Stimulated activated naive B cell treated with anti-CD40 and anti-IgM and Interleukin-4, amounts not matched to agents 10 μg/mL and 1 μg/mL and 100 μg/mL, for 72 hours (primary cell): Measurements from ENCODE around the gene DUSP16.

Source experiments
- ATAC-seq, 2 donors: fragments of 150-1000 bp; cut with Tn5 transposase; replicated peaks; 2 replicates each; pipeline ENCODE4 v1.10.0; 2021; ENCODE audit warnings: moderate library complexity in 1 of 2
- DNase-seq: peaks from one replicate; pipeline ENCODE4 v3.0.0; 2021
- H3K27ac Mint-ChIP-seq: one replicate; pipeline ENCODE4 v1.8.0; 2022; ENCODE audit warnings: mild to moderate bottlenecking, mixed read lengths
- H3K27me3 Mint-ChIP-seq, 2 donors: one replicate each; pipeline ENCODE4 v1.8.0; 2022; ENCODE audit warnings: mixed read lengths in 2 of 2
- H3K36me3 Mint-ChIP-seq, 2 donors: one replicate each; pipeline ENCODE4 v1.8.0; 2022; ENCODE audit warnings: mixed read lengths in 2 of 2, mild to moderate bottlenecking in 1 of 2
- H3K4me1 Mint-ChIP-seq, 2 donors: one replicate each; pipeline ENCODE4 v1.8.0; 2022; ENCODE audit warnings: mixed read lengths in 2 of 2, mild to moderate bottlenecking in 1 of 2
- H3K4me3 Mint-ChIP-seq, 2 donors: one replicate each; pipeline ENCODE4 v1.8.0; 2022; ENCODE audit warnings: mild to moderate bottlenecking in 2 of 2, mixed read lengths in 2 of 2, moderate library complexity in 1 of 2
- H3K9me3 Mint-ChIP-seq, 2 donors: one replicate each; pipeline ENCODE4 v1.8.0; 2022; ENCODE audit warnings: mixed read lengths in 2 of 2, mild to moderate bottlenecking in 1 of 2

DUSP16 gene

DNA sequence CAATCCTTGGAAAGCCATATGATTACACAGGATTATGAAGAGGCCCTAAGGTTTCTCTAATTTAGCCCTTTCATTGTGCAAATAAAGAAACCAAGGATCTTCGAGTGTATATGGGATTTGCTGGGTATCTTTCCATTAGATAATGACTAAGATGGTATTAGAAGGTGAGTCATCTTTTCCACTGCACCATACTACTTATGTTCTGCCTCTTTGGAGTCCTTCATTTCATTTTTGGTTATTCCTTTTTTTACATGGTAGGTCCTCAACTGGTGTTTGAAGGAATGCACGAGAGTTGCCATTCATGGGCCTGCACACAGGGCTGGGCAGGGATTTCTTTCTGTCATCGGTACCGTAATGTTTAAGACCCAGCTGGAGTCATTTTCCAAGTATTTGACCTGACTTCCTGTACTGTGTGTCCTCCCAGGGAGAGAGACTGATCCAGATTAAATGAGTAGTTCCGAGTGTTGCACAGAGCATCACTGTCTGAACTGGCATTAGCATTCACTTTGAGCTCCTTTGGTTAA, 120.1 kb downstream of the DUSP16 start:
- no peaks in the 10 kb centered on the region for H3K27me3 Mint-ChIP-seq
- ATAC-seq (no peak), DNase-seq (no peak)
- H3K4me1 Mint-ChIP-seq: peaks cover 11% of the 10 kb centered on the region in 2 donors
- H3K9me3 Mint-ChIP-seq: no peaks in the 10 kb centered on the region
- no peak overlapping the region for H3K4me3 Mint-ChIP-seq
- H3K27ac Mint-ChIP-seq: no peak overlapping the region
- H3K36me3 Mint-ChIP-seq: peaks cover 19 to 24% of the 10 kb centered on the region in 2 donors

DNA sequence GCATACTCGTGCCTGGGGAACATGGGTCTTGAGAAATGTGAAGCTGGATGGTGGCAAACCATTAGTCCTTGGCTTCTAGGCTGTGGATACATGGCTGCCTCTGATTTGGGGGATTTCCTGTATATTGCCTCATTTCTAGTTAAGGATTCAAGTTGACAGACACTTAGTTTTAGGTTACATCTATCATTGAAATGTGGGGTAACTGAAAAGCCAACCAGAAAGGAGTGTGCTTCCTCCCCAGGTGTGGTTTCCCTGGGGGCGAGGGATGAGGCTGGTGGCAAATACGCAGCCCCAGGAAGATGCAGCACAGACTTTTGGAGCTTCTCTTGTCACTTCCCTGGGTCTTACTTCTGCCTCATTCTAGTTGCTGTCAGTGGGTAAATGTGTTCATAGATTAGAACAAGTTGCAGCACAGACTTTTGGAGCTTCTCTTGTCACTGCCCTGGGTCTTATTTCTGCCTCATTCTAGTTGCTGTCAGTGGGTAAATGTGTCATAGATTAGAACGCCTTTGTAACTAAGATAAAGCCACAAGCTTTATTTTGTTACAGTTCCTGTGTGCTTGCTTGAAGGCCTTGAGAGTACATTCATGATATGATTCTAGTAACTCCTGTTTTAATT, 120.7 kb downstream of the DUSP16 start:
- no peak for DNase-seq
- H3K36me3 Mint-ChIP-seq: peaks cover 23 to 26% of the 10 kb centered on the region in 2 donors
- H3K27me3 Mint-ChIP-seq: no peaks in the 10 kb centered on the region
- H3K4me3 Mint-ChIP-seq: no peak overlapping the region
- H3K4me1 Mint-ChIP-seq: peaks cover 11% of the 10 kb centered on the region in 2 donors
- peak overlapping the region; percentile 62 for H3K27ac Mint-ChIP-seq
- peaks cover 5 to 6% of the 10 kb centered on the region in 2 donors for H3K9me3 Mint-ChIP-seq
- peak in 1 of 2 donors; percentile 41 for ATAC-seq

DNA sequence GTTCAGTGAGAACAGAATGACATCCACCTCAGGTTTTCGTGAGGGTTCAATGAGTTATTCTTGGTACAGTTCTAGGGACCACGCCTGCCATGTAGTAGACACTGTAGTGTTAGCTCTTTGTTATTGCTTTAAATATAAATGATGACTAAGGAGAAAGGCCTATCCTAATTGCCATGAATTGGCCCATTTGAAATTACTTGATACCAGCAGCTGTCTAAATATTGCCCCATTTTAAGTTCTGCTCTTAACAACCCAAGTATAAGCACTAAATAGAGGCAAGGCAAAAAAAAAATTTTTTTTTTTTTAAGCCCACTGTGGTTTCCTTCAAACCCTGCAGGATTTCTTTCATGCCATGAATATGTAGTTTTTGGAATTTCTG, 121.2 kb downstream of the DUSP16 start:
- Mint-ChIP-seq H3K27me3 (no peaks in the 10 kb centered on the region), H3K9me3 (peaks cover 7% of the 10 kb centered on the region in 2 donors), H3K27ac (no peak overlapping the region), H3K4me1 (peaks cover 11% of the 10 kb centered on the region in 2 donors), H3K36me3 (peaks cover 25 to 30% of the 10 kb centered on the region in 2 donors), H3K4me3 (no peak overlapping the region)
- DNase-seq: no peak
- no peak for ATAC-seq

DNA sequence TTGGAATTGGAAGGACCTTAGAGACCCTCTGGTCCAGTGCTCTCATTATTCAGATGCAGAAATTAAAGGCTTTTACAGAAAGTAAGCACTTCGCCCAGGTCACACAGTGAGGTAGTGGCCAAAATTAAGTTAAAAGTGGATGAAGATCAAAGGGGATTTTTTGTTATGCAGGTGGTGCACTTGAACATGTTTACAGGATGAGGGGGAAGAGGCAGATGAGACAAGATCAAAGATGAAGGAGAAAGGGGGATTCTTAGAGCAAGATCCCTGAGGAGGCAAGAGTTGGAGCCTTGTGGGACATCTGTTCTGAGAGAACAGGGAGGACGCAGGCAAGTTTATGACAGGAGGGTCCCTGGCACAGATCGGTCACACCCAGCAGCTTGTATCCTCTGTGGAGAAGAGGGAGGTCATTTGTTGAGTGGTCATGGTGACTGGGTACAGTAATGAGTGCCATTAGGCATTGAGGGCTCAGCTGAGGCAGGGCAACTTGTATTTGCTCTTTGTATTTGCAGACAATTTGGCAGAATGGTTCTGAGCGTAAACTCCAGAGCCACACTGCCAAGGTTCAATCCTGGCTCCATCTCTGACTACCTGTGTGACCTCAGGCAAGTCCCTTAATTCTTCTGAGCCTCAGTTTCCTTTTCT, 121.8 kb downstream of the DUSP16 start:
- peaks cover 11% of the 10 kb centered on the region in 2 donors for H3K4me1 Mint-ChIP-seq
- H3K4me3 Mint-ChIP-seq: no peak overlapping the region

DNA sequence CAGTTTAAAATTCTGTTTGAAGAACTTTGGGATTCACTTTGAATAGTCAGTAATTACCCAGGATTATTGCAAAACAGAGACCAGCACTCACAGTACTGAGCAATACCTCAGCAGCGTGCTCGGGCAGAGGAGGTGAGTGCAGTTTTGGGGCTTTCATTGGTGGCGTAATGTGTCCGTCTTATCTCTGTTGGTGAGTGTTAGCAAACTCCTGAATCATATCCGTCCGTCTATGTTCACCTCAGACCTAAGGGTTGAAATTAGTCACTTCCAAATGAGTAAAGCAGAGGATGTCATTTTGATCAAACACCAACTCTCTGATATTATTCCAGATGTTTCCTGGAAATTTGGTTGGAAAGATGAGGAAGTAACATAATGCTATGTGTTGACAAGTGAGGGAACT, 123.0 kb downstream of the DUSP16 start:
- DNase-seq: no peak
- Mint-ChIP-seq H3K27me3 (no peaks in the 10 kb centered on the region), H3K4me1 (peaks cover 11 to 12% of the 10 kb centered on the region in 2 donors), H3K4me3 (no peak overlapping the region), H3K9me3 (peaks cover 7% of the 10 kb centered on the region in 2 donors), H3K27ac (no peak overlapping the region), H3K36me3 (peaks cover 34 to 41% of the 10 kb centered on the region in 2 donors)
- ATAC-seq: no peak

More for the DNA sequence above, 121.8 kb downstream of the DUSP16 start:
- peaks cover 7% of the 10 kb centered on the region in 2 donors for H3K9me3 Mint-ChIP-seq
- no peaks in the 10 kb centered on the region for H3K27me3 Mint-ChIP-seq
- H3K27ac Mint-ChIP-seq: no peak overlapping the region
- H3K36me3 Mint-ChIP-seq: peaks cover 29 to 35% of the 10 kb centered on the region in 2 donors
- DNase-seq (no peak), ATAC-seq (no peak)

DNA sequence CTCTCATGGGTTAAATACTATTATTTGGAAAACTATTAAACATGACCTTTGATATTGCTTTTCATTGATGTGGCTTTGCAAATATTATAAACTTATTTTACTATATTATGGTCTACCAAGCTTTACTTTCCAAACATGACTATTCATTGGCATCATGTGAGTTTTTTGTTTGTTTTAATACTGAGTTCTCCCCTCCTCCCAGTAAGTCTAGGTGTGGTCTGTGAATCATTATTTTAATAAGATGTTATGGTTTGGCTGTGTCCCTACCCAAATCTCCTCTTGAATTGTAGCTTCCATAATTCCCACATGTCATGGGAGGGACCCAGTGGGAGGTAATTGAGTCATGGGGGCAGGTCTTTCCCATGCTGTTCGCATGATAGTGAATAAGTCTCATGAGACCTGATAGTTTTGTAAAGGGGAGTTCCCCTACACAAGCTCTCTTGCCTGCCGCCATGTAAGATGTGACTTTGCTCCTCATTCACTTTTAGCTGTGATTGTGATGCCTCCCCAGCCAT, 125.8 kb downstream of the DUSP16 start:
- Mint-ChIP-seq H3K27ac (no peak overlapping the region), H3K9me3 (peaks cover 7% of the 10 kb centered on the region in 2 donors), H3K4me3 (no peak overlapping the region), H3K4me1 (peaks cover 1 to 8% of the 10 kb centered on the region in 2 donors), H3K27me3 (no peaks in the 10 kb centered on the region), H3K36me3 (peaks cover 34 to 49% of the 10 kb centered on the region in 2 donors)
- DNase-seq (no peak), ATAC-seq (no peak)

DNA sequence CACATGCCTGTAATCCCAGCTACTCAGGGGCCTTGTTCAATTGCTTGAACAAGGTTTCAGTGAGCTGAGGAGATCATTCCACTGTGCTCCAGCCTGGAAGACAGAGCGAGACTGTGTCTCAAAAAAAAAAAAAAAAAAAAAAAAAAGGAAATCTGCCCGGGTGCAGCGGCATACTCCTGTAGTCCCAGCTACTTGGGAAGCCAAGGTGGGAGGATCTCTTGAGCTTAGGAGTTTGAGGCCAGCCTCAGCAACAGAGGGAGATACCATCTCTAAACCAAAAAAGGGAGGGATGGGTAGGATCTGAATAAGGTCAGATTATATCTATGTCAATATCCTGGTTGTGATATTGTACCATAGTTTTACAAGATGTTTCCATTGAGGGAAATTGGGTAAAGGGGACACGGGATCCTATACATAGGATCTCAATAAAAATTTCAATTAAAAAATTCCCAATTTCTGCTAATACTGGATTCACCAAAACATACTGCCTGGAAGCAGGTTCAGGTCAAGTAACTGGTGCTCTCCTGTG, 129.4 kb downstream of the DUSP16 start:
- H3K27ac Mint-ChIP-seq: no peak overlapping the region
- ATAC-seq: no peak
- peaks cover 7% of the 10 kb centered on the region in 2 donors for H3K9me3 Mint-ChIP-seq
- no peak for DNase-seq
- peaks cover 5 to 7% of the 10 kb centered on the region in 2 donors for H3K4me1 Mint-ChIP-seq
- H3K4me3 Mint-ChIP-seq: no peak overlapping the region
- H3K27me3 Mint-ChIP-seq: no peaks in the 10 kb centered on the region
- H3K36me3 Mint-ChIP-seq: peaks cover 25 to 34% of the 10 kb centered on the region in 2 donors

DNA sequence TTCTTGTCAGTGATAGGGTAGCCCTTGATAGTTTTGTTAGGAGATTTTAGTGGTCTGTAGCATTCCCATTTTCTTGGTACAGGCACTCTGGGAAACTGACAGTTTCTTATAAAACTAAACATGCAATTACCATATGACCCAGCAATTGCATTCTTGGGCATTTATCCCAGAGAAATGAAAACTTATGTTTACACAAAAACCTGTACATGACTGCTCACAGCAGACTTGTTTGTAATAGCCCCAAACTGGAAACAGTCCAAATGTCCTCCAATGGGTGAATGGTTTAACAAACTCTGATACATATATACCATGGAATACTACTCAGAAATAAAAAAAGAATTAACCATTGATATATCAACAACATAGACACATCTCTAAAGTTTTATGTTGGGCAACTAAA, 130.3 kb downstream of the DUSP16 start:
- H3K9me3 Mint-ChIP-seq: peaks cover 6% of the 10 kb centered on the region in 2 donors
- H3K4me3 Mint-ChIP-seq: no peak overlapping the region
- no peak overlapping the region for H3K27ac Mint-ChIP-seq
- H3K27me3 Mint-ChIP-seq: no peaks in the 10 kb centered on the region
- DNase-seq (no peak), ATAC-seq (no peak)
- H3K36me3 Mint-ChIP-seq: peaks cover 19 to 27% of the 10 kb centered on the region in 2 donors
- peaks cover 5 to 9% of the 10 kb centered on the region in 2 donors for H3K4me1 Mint-ChIP-seq

DNA sequence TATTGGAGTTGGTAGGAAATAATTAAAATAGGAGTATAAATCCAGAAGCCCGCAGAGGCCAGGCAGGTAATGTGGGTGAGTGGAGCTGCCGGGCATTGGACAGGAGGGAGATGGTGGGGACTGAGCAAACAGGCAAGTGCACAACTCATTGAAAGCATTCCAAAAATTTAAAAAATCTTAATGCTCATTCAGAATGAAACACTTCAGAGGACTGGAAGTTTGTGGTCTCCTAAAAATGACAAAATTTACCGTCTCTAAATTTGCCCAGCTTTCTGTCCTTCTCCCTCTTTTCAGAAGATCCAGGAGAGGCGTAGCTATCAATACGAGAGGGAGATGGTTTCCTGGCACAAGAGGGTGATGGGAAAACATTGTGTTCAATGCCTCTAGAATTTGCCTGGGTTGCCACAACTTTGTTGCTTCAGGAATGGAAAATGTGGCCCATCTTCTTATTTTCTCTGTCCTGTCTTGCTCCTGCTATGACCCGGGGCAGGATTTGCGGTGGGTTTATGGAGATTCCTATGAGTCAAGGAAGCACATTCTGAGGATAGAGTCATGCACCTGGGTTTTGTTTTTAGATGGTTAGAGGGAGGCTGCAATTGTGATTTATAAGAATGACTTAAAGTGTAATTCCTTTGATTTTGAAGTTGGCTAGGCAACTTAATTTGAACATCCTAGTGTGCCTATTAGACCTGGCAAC, 133.6 kb downstream of the DUSP16 start:
- H3K4me3 Mint-ChIP-seq: no peak overlapping the region
- H3K9me3 Mint-ChIP-seq: peaks cover 2 to 7% of the 10 kb centered on the region in 2 donors
- no peak overlapping the region for H3K27ac Mint-ChIP-seq
- no peaks in the 10 kb centered on the region for H3K27me3 Mint-ChIP-seq
- ATAC-seq (no peak), DNase-seq (no peak)
- peaks cover 17 to 23% of the 10 kb centered on the region in 2 donors for H3K36me3 Mint-ChIP-seq
- peaks cover 5 to 7% of the 10 kb centered on the region in 2 donors for H3K4me1 Mint-ChIP-seq

DNA sequence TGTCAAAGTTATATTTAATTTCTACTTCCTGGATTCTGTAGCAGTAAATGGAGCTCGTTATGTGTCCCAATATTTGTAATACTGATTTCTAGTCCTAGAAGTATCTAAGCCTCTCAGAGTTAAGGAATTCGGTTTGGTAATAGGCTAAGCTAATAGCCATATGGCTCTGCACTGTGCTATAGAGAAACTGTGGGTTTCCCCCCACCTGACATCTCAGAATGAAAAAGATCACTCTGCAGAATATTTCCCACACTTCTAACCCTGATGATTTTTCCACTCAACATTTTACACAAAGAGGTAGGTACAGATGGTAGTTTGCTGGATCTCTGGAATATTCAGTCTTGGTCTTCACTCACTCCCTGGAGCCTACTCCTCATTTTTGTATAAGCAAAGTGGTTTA, 134.6 kb downstream of the DUSP16 start:
- peaks cover 5% of the 10 kb centered on the region in 2 donors for H3K4me1 Mint-ChIP-seq
- peaks cover 27 to 29% of the 10 kb centered on the region in 2 donors for H3K36me3 Mint-ChIP-seq
- no peak overlapping the region for H3K4me3 Mint-ChIP-seq
- H3K9me3 Mint-ChIP-seq: peaks cover 9 to 12% of the 10 kb centered on the region in 2 donors
- no peak overlapping the region for H3K27ac Mint-ChIP-seq
- DNase-seq (no peak), ATAC-seq (no peak)
- no peaks in the 10 kb centered on the region for H3K27me3 Mint-ChIP-seq

DNA sequence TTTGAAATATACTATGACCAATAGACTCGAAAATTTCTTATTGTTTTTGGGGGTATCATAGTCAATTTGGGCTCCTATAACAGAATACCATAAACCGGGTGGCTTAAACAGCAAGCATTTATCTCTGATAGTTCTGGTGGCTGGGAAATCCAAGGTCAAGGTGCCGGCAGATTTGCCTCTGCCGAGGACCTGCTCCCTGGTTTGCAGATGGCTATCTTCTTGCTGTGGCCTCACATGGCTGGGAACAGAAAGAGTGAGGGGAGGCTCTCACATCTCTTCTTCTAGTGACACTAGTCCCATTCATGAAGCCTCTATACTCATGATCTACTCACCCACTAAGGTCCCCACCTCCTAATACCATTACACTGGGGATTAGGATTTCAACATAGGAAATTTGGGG, 135.1 kb downstream of the DUSP16 start:
- H3K27ac Mint-ChIP-seq: no peak overlapping the region
- DNase-seq (no peak), ATAC-seq (no peak)
- no peak overlapping the region for H3K4me3 Mint-ChIP-seq
- peaks cover 9 to 12% of the 10 kb centered on the region in 2 donors for H3K9me3 Mint-ChIP-seq
- peaks cover 5% of the 10 kb centered on the region in 2 donors for H3K4me1 Mint-ChIP-seq
- peaks cover 25 to 30% of the 10 kb centered on the region in 2 donors for H3K36me3 Mint-ChIP-seq
- H3K27me3 Mint-ChIP-seq: no peaks in the 10 kb centered on the region

DNA sequence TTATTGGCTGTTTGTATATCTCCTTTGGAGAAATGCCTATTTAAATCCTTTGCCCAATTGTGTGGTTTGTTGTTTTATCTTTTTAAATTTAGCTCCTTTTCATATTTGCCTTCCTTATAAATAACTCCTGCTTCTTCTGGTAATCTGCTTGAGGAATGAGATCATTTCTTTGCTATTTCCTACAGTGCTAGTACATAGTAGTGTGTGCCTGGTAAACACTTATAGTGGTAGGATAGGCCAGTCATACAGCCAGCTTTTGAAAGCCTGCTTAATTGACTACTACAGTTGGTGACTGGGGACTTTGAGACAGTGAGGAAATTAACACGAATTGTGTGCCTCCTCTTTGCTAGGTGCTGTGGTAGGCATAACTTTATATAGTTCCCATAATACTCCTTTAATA, 137.0 kb downstream of the DUSP16 start:
- peaks cover 39 to 45% of the 10 kb centered on the region in 2 donors for H3K36me3 Mint-ChIP-seq
- DNase-seq: no peak
- no peak overlapping the region for H3K4me3 Mint-ChIP-seq
- H3K4me1 Mint-ChIP-seq: peaks cover 5% of the 10 kb centered on the region in 2 donors
- H3K27ac Mint-ChIP-seq: no peak overlapping the region
- H3K9me3 Mint-ChIP-seq: peaks cover 19 to 22% of the 10 kb centered on the region in 2 donors
- ATAC-seq: no peak
- H3K27me3 Mint-ChIP-seq: no peaks in the 10 kb centered on the region

DNA sequence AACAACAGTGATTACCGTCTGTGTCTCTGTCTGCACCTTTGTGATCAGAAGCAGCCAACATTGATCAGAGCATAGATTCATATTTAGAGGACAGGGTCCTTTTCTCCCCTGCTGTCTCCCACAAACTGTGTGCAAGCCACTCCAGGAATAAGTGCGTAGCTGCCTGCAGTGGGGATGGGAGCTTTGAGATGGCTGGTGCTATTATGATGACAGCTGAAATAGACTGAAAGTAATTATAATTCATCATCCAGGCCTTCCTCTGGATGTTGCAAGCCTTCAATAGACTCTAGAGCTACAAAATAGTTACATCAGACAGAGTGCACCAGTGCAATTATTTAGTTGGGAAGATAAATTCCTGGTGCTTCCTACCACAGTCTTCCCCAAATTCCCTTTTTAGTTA, 137.7 kb downstream of the DUSP16 start:
- Mint-ChIP-seq H3K27me3 (no peaks in the 10 kb centered on the region), H3K4me3 (no peak overlapping the region), H3K27ac (no peak overlapping the region), H3K9me3 (peaks cover 20 to 23% of the 10 kb centered on the region in 2 donors), H3K36me3 (peaks cover 39 to 49% of the 10 kb centered on the region in 2 donors), H3K4me1 (peaks cover 5% of the 10 kb centered on the region in 2 donors)
- ATAC-seq (no peak), DNase-seq (no peak)
